Fibroblast of lung (primary cell): ENCODE results near the gene TMEM258. TPM values are rescaled to one million over a fixed set of nuclear protein-coding genes. Genes with fewer than 3 reads are reported as not detected.

ENCODE experiments used
- DNase-seq, 2 donors: peaks; one replicate each; pipeline versions ENCODE4 v3.0.0 to v3.0.0-alpha.2; 2010; ENCODE audit warnings: low read depth in 2 of 2
- H2AFZ ChIP-seq: 2 replicates; pipeline ENCODE4 v1.5.1; 2012; ENCODE audit warnings: low read length, control low read depth, inconsistent platforms
- H3K27ac ChIP-seq: 2 replicates; pipeline ENCODE4 v1.5.1; 2011; ENCODE audit warnings: low read length, control low read depth; ENCODE audit not compliant: insufficient read depth
- H3K27me3 ChIP-seq: 2 replicates; pipeline ENCODE4 v1.5.1; 2011; ENCODE audit warnings: mild to moderate bottlenecking, low read length; ENCODE audit not compliant: control insufficient read depth, insufficient read depth
- H3K36me3 ChIP-seq: 2 replicates; pipeline ENCODE4 v1.5.1; 2011; ENCODE audit warnings: low read length; ENCODE audit not compliant: control insufficient read depth, insufficient read depth
- H3K4me1 ChIP-seq: 2 replicates; pipeline ENCODE4 v1.5.1; 2011; ENCODE audit warnings: low read length; ENCODE audit not compliant: control insufficient read depth, insufficient read depth; ENCODE audit errors: extremely low read depth
- H3K4me2 ChIP-seq: 2 replicates; pipeline ENCODE4 v1.5.1; 2011; ENCODE audit warnings: low read length, control low read depth; ENCODE audit not compliant: insufficient read depth; ENCODE audit errors: extremely low read depth
- H3K4me3 ChIP-seq, 4 experiments: fragments of 200-600 bp in 1 of 4; sonication (generic) in 1 of 4; replicated peaks in 1 of 4; 2 replicates each; pipeline ENCODE4 v1.5.1; 2011 to 2016; ENCODE audit warnings: low read length in 4 of 4, low read depth in 3 of 4, mild to moderate bottlenecking in 3 of 4, control low read depth in 2 of 4, inconsistent platforms in 1 of 4, mixed read lengths in 1 of 4; ENCODE audit not compliant: insufficient read depth in 1 of 4; ENCODE audit errors: control extremely low read depth in 1 of 4
- H3K79me2 ChIP-seq: 2 replicates; pipeline ENCODE4 v1.5.1; 2012; ENCODE audit warnings: mild to moderate bottlenecking, low read length, inconsistent platforms; ENCODE audit not compliant: control insufficient read depth, insufficient read depth
- H3K9ac ChIP-seq: 2 replicates; pipeline ENCODE4 v1.5.1; 2011; ENCODE audit warnings: mild to moderate bottlenecking, low read length, control low read depth; ENCODE audit not compliant: insufficient read depth
- H3K9me3 ChIP-seq: 2 replicates; pipeline ENCODE4 v1.5.1; 2012; ENCODE audit warnings: low read depth, low read length; ENCODE audit not compliant: control insufficient read depth, insufficient read depth
- H4K20me1 ChIP-seq: 2 replicates; pipeline ENCODE4 v1.5.1; 2011; ENCODE audit warnings: low read length; ENCODE audit not compliant: control insufficient read depth, insufficient read depth; ENCODE audit errors: extremely low read depth
- CTCF ChIP-seq, 2 donors: IDR thresholded peaks in 1 of 2; conservative IDR thresholded peaks in 1 of 2; 1 replicate in 1 of 2; 2 replicates in 1 of 2; pipeline ENCODE4 v1.5.1; 2011 to 2012; ENCODE audit warnings: low read length in 2 of 2, control low read depth in 1 of 2, inconsistent platforms in 1 of 2, low read depth in 1 of 2, mild to moderate bottlenecking in 1 of 2
- EZH2 ChIP-seq: IDR thresholded peaks from 2 replicates; pipeline ENCODE4 v1.5.1; 2012; ENCODE audit warnings: low read length, control low read depth, mild to moderate bottlenecking; ENCODE audit errors: missing control alignments
- polyA plus RNA-seq, 2 donors: library from polyadenylated mRNA; depleted of rRNA in 1 of 2; stranded (reverse) in 1 of 2; unstranded in 1 of 2; fragments of >200 nt; gene quantifications; 2 replicates each; pipeline ENCODE4 v1.2.1, GENCODE V29; 2011 to 2012; ENCODE audit warnings: missing spikeins in 1 of 2
- total RNA-seq: library from RNA; depleted of rRNA; stranded (reverse); fragments of >200 nt; gene quantifications from 2 replicates; pipeline ENCODE4 v1.2.1, GENCODE V29; 2014

TMEM258 gene
- total and polyA plus RNA-seq, 2 donors (not counting 1 experiment from before 2014, with no cell fraction given), result 173 to 245 TPM

GRCh38 chr11:61763930-61764605 is 28.3 kb downstream of the TMEM258 start:
- no peak overlapping the region for H3K9ac ChIP-seq
- no peak overlapping the region for H3K4me2 ChIP-seq
- no peak overlapping the region for H3K27ac ChIP-seq
- H3K9me3 ChIP-seq, result no peaks in the 10 kb centered on the region
- no peaks in the 10 kb centered on the region for H3K36me3 ChIP-seq
- H3K4me1 ChIP-seq, result no peaks in the 10 kb centered on the region
- H3K27me3 ChIP-seq, result peaks cover 3% of the 10 kb centered on the region
- no peaks in the 10 kb centered on the region for H4K20me1 ChIP-seq
- no peak for TF ChIP-seq EZH2
- no peak for TF ChIP-seq CTCF (conservative IDR thresholded peaks at IDR 0.05 in 1 of 2, IDR thresholded peaks at IDR 0.05 in 1 of 2; ENCODE audit: low read depth in 1 of 2, low read length in 2 of 2)
- H3K79me2 ChIP-seq, result no peaks in the 10 kb centered on the region
- DNase-seq, result no peak
- no peak overlapping the region for H2AFZ ChIP-seq
- no peak overlapping the region for H3K4me3 ChIP-seq

DNA sequence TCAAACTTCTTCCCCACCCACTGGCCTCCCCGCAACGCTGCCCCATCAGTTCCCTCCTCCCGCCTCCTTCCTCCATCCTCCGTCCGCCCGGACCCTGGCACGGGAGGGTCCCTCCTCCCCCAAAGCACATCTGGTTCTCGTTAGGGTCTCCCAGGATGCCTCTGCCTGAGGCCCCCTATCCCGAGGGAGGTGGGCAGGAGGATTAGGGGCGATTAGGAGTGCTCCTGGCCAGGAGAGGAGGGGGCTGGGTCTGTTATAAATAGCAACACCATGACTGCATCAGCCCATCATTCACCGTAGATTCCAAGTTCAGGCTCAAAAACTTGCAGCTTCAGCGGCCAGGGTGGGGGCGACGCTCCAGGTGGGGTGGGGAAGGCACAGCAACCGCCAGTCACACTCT is 29.6 kb downstream of the TMEM258 start:
- H3K27me3 ChIP-seq, result peaks cover 3% of the 10 kb centered on the region
- no peaks in the 10 kb centered on the region for H3K4me1 ChIP-seq
- no peaks in the 10 kb centered on the region for H3K36me3 ChIP-seq
- DNase-seq, result no peak
- no peak overlapping the region for H3K4me3 ChIP-seq
- no peaks in the 10 kb centered on the region for H4K20me1 ChIP-seq
- no peaks in the 10 kb centered on the region for H3K9me3 ChIP-seq
- H3K4me2 ChIP-seq, result no peak overlapping the region
- no peaks in the 10 kb centered on the region for H3K79me2 ChIP-seq
- no peak overlapping the region for H2AFZ ChIP-seq
- no peak overlapping the region for H3K9ac ChIP-seq
- H3K27ac ChIP-seq, result no peak overlapping the region
- TF ChIP-seq EZH2 (no peak), CTCF (conservative IDR thresholded peaks at IDR 0.05 in 1 of 2, IDR thresholded peaks at IDR 0.05 in 1 of 2; ENCODE audit: low read depth in 1 of 2, low read length in 2 of 2) (no peak)

DNA sequence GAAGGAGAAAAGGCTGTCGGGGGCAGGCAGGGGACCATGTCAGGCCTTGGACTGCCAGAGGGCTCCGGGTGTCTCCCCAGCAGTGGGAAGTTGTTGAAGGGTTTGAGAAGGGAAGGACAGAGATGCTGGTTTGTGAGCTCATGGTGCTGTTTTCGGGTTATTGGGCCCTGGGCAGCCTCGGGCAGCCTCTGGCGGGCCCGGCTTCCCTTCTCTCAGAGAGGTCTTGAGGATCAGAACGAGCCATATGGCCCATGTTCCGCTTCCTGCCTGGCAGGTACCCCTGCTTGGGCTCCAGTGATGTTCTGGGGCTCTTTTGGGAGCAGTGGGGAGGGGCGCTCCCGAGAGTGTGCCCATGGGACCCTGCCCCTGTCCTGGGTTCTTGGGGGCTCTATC is 30.2 kb downstream of the TMEM258 start:
- no peaks in the 10 kb centered on the region for H3K9me3 ChIP-seq
- no peaks in the 10 kb centered on the region for H4K20me1 ChIP-seq
- no peaks in the 10 kb centered on the region for H3K4me1 ChIP-seq
- no peaks in the 10 kb centered on the region for H3K79me2 ChIP-seq
- no peak overlapping the region for H3K4me2 ChIP-seq
- TF ChIP-seq EZH2 (no peak), CTCF (conservative IDR thresholded peaks at IDR 0.05 in 1 of 2, IDR thresholded peaks at IDR 0.05 in 1 of 2; ENCODE audit: low read depth in 1 of 2, low read length in 2 of 2) (no peak)
- DNase-seq, result no peak
- H3K4me3 ChIP-seq, result no peak overlapping the region
- H3K36me3 ChIP-seq, result no peaks in the 10 kb centered on the region
- H3K27ac ChIP-seq, result no peak overlapping the region
- H3K9ac ChIP-seq, result no peak overlapping the region
- H3K27me3 ChIP-seq, result peaks cover 3% of the 10 kb centered on the region
- no peak overlapping the region for H2AFZ ChIP-seq
